IMR-90 (cell line): ENCODE measurements around the gene FLYWCH1. TPM values are rescaled to one million over a fixed set of nuclear protein-coding genes. Genes with fewer than 3 reads are reported as not detected.

Experiments used
- ATAC-seq: fragments of 200-7000 bp; cut with Tn5 transposase; 2 replicates; pipeline ENCODE4 v1.9.1; 2020; ENCODE audit warnings: low read depth, mild to moderate bottlenecking, moderate library complexity
- BruUV-seq: library from RNA; stranded (reverse); fragments of 400-500 nt; replicated peaks from 2 replicates; lab custom pipeline; 2021; lab: Mats Ljungman, UMichigan
- CTCF ChIA-PET: fragments of 300-600 bp; formaldehyde crosslinking; extraction: SDS; loops from one replicate; lab custom pipeline; 2021; ENCODE audit warnings: antibody characterized with exemption; lab: Yijun Ruan, JAX
- POLR2A ChIA-PET: fragments of 300-600 bp; sonication (Branson Sonifier 250); formaldehyde crosslinking; loops from one replicate; lab custom pipeline; 2022; ENCODE audit warnings: antibody characterized with exemption; ENCODE audit not compliant: unreplicated experiment; lab: Charles Lee
- DNase-seq: peaks from one replicate; pipeline ENCODE4 v3.0.0; 2013
- H2AFZ ChIP-seq: replicated peaks from 2 replicates; pipeline ENCODE3; 2013; ENCODE audit warnings: low read length, mild to moderate bottlenecking; ENCODE audit not compliant: poor library complexity
- H2AK5ac ChIP-seq: 2 replicates; pipeline ENCODE4 v1.6.1; 2013; ENCODE audit warnings: low read depth, low read length, inconsistent platforms
- H2AK9ac ChIP-seq: replicated peaks from 2 replicates; pipeline ENCODE3; 2013; ENCODE audit warnings: mild to moderate bottlenecking, low read depth, low read length, moderate library complexity; ENCODE audit not compliant: poor library complexity
- H2BK120ac ChIP-seq: 2 replicates; pipeline ENCODE4 v1.6.1; 2013; ENCODE audit warnings: low read depth, low read length, inconsistent platforms
- H2BK15ac ChIP-seq: 3 replicates; pipeline ENCODE4 v1.6.1; 2013; ENCODE audit warnings: low read depth, low read length, inconsistent platforms
- H2BK20ac ChIP-seq: 2 replicates; pipeline ENCODE4 v1.6.1; 2013; ENCODE audit warnings: low read depth, mild to moderate bottlenecking, inconsistent platforms, low read length, moderate library complexity
- H2BK5ac ChIP-seq: 2 replicates; pipeline ENCODE4 v1.6.1; 2013; ENCODE audit warnings: mild to moderate bottlenecking, low read depth, low read length, inconsistent platforms; ENCODE audit not compliant: poor library complexity, severe bottlenecking
- H3K14ac ChIP-seq: replicated peaks from 2 replicates; pipeline ENCODE4 v1.6.1; 2013; ENCODE audit warnings: low read depth, low read length, inconsistent platforms
- H3K18ac ChIP-seq: 2 replicates; pipeline ENCODE4 v1.6.1; 2013; ENCODE audit warnings: low read depth, low read length, control low read depth
- H3K23ac ChIP-seq: 2 replicates; pipeline ENCODE4 v1.6.1; 2013; ENCODE audit warnings: low read depth, low read length, inconsistent platforms
- H3K27ac ChIP-seq: 2 replicates; pipeline ENCODE4 v1.5.1; 2013; ENCODE audit warnings: mild to moderate bottlenecking, control low read depth, low read length; ENCODE audit not compliant: insufficient read depth
- H3K27me3 ChIP-seq: 2 replicates; pipeline ENCODE4 v1.6.1; 2013; ENCODE audit warnings: low read length; ENCODE audit not compliant: control insufficient read depth, insufficient read depth
- H3K36me3 ChIP-seq: 2 replicates; pipeline ENCODE4 v1.6.1; 2013; ENCODE audit warnings: low read length, mixed read lengths; ENCODE audit not compliant: control insufficient read depth, insufficient read depth
- H3K4ac ChIP-seq: 2 replicates; pipeline ENCODE4 v1.6.1; 2013; ENCODE audit warnings: low read depth, low read length, inconsistent platforms
- H3K4me1 ChIP-seq: 2 replicates; pipeline ENCODE4 v1.6.1; 2013; ENCODE audit warnings: low read length, mixed read lengths; ENCODE audit not compliant: control insufficient read depth, insufficient read depth
- H3K4me2 ChIP-seq: 2 replicates; pipeline ENCODE4 v1.6.1; 2013; ENCODE audit warnings: low read depth, mild to moderate bottlenecking, control low read depth, low read length, moderate library complexity
- H3K4me3 ChIP-seq: 2 replicates; pipeline ENCODE4 v1.5.1; 2013; ENCODE audit warnings: low read depth, mild to moderate bottlenecking, control low read depth, low read length, moderate library complexity; ENCODE audit not compliant: insufficient read depth
- H3K56ac ChIP-seq: 2 replicates; pipeline ENCODE4 v1.6.1; 2013; ENCODE audit warnings: low read length, inconsistent platforms; ENCODE audit not compliant: insufficient read depth; ENCODE audit errors: extremely low read depth
- H3K79me1 ChIP-seq, 2 experiments: 2 replicates each; pipeline ENCODE4 v1.6.1; 2013; ENCODE audit warnings: low read length in 2 of 2, inconsistent platforms in 1 of 2, low read depth in 1 of 2
- H3K9ac ChIP-seq: 2 replicates; pipeline ENCODE4 v1.6.1; 2013; ENCODE audit warnings: low read depth, low read length, control low read depth
- H3K9me1 ChIP-seq: 2 replicates; pipeline ENCODE4 v1.6.1; 2013; ENCODE audit warnings: low read length, inconsistent platforms; ENCODE audit not compliant: insufficient read depth
- H3K9me3 ChIP-seq: 2 replicates; pipeline ENCODE4 v1.6.1; 2013; ENCODE audit warnings: low read length; ENCODE audit not compliant: control insufficient read depth, insufficient read depth
- H4K20me1 ChIP-seq: 2 replicates; pipeline ENCODE4 v1.6.1; 2013; ENCODE audit warnings: low read length, inconsistent platforms; ENCODE audit not compliant: insufficient read depth
- H4K5ac ChIP-seq: 2 replicates; pipeline ENCODE4 v1.6.1; 2013; ENCODE audit warnings: mild to moderate bottlenecking, low read depth, low read length, control low read depth
- H4K8ac ChIP-seq, 2 experiments: 2 replicates each; pipeline ENCODE4 v1.6.1; 2013; ENCODE audit warnings: low read depth in 2 of 2, low read length in 2 of 2, control low read depth in 1 of 2, inconsistent platforms in 1 of 2
- H4K91ac ChIP-seq: 2 replicates; pipeline ENCODE4 v1.6.1; 2013; ENCODE audit warnings: low read depth, low read length, inconsistent platforms; ENCODE audit not compliant: insufficient read depth
- BHLHE40 ChIP-seq: fragments of 150-350 bp; IDR thresholded peaks from 2 replicates; pipeline ENCODE4 v1.6.1; 2016; ENCODE audit warnings: mild to moderate bottlenecking, low read depth, low read length
- CEBPB ChIP-seq: IDR thresholded peaks from 2 replicates; pipeline ENCODE4 v1.6.1; 2012; ENCODE audit warnings: low read depth, low read length, improper control_type of control experiment
- CHD1 ChIP-seq: IDR thresholded peaks from 2 replicates; pipeline ENCODE4 v1.6.1; 2012; ENCODE audit warnings: low read depth, low read length, improper control_type of control experiment
- FOS ChIP-seq: fragments of 150-350 bp; IDR thresholded peaks from 2 replicates; pipeline ENCODE4 v1.6.1; 2016; ENCODE audit warnings: low read depth, low read length
- MAFK ChIP-seq: IDR thresholded peaks from 2 replicates; pipeline ENCODE4 v1.6.1; 2012; ENCODE audit warnings: low read depth, low read length, improper control_type of control experiment
- MAZ ChIP-seq: IDR thresholded peaks from 2 replicates; pipeline ENCODE4 v1.6.1; 2012; ENCODE audit warnings: low read depth, mild to moderate bottlenecking, low read length, improper control_type of control experiment, moderate library complexity, borderline replicate concordance
- MXI1 ChIP-seq: IDR thresholded peaks from 2 replicates; pipeline ENCODE4 v1.6.1; 2012; ENCODE audit warnings: low read depth, mild to moderate bottlenecking, low read length, moderate library complexity, borderline replicate concordance
- NFE2L2 ChIP-seq: fragments of 150-350 bp; IDR thresholded peaks from 2 replicates; pipeline ENCODE4 v1.6.1; 2016; ENCODE audit warnings: low read depth, mild to moderate bottlenecking, low read length
- POLR2A ChIP-seq: IDR thresholded peaks from 2 replicates; pipeline ENCODE4 v1.6.1; 2012; ENCODE audit warnings: mild to moderate bottlenecking, low read depth, low read length
- RAD21 ChIP-seq: IDR thresholded peaks from 2 replicates; pipeline ENCODE4 v1.6.1; 2012; ENCODE audit warnings: low read length, improper control_type of control experiment
- RCOR1 ChIP-seq: IDR thresholded peaks from 2 replicates; pipeline ENCODE4 v1.6.1; 2012; ENCODE audit warnings: mild to moderate bottlenecking, low read length, improper control_type of control experiment; ENCODE audit not compliant: insufficient replicate concordance
- RFX5 ChIP-seq: IDR thresholded peaks from 2 replicates; pipeline ENCODE4 v1.8.0; 2012; ENCODE audit warnings: low read depth, mild to moderate bottlenecking, low read length, moderate library complexity
- SMC3 ChIP-seq: fragments of 150-350 bp; IDR thresholded peaks from 2 replicates; pipeline ENCODE4 v1.6.1; 2016; ENCODE audit warnings: low read depth, mild to moderate bottlenecking, antibody characterized with exemption, low read length, moderate library complexity
- WGBS, 2 experiments: methylation state at CpG; one replicate each; pipeline versions ENCODE4 v1.1.5 to v1.1.7; 2013; ENCODE audit warnings: missing lambda C conversion rate in 2 of 2; ENCODE audit not compliant: insufficient read length in 1 of 2; ENCODE audit errors: extremely low coverage in 2 of 2; 5-methylcytosine and 5-hydroxymethylcytosine counted together
- dilution Hi-C: fragments of 300-500 bp; cut with HindIII; formaldehyde crosslinking; loops from one replicate; pipeline ENCODE4 v1.14.3; 2018; ENCODE audit warnings: low sequenced_read_pairs; ENCODE audit not compliant: unreplicated experiment
- in situ Hi-C: fragments of 300-500 bp; cut with MboI; formaldehyde crosslinking; loops from 3 replicates; pipeline ENCODE4 v1.14.3; 2019; ENCODE audit warnings: low sequenced_read_pairs, inconsistent platforms, mixed read lengths
- intact Hi-C: fragments of 100-400 bp; cut with micrococcal nuclease; formaldehyde crosslinking; loops from 2 replicates; pipeline ENCODE4 v1.10.0; 2022
- polyA plus RNA-seq, 3 experiments: library from polyadenylated mRNA; depleted of rRNA; stranded (reverse); fragments of >200 nt; gene quantifications; 2 replicates each; pipeline ENCODE4 v1.2.3, GENCODE V29; 2012; ENCODE audit warnings: low replicate concordance in 1 of 3
- total RNA-seq: library from RNA; depleted of rRNA; stranded (reverse); fragments of >200 nt; gene quantifications from 2 replicates; pipeline ENCODE4 v1.2.3, GENCODE V29; 2012
- TF ChIP-seq, protein P1 (sequence below): fragments of 150-350 bp; IDR thresholded peaks from 2 replicates; pipeline ENCODE4 v1.6.1; 2016; ENCODE audit warnings: low read depth, mild to moderate bottlenecking, low read length, moderate library complexity, borderline replicate concordance
- TF ChIP-seq, protein P2 (sequence below): conservative IDR thresholded peaks from 2 replicates; pipeline ENCODE4 v1.5.1; 2012; ENCODE audit warnings: mild to moderate bottlenecking, low read depth, low read length, improper control_type of control experiment
- TF ChIP-seq, protein P3 (sequence below): fragments of 150-350 bp; IDR thresholded peaks from 2 replicates; pipeline ENCODE4 v1.6.1; 2017; ENCODE audit warnings: mild to moderate bottlenecking, antibody characterized with exemption, low read length, low read depth

The FLYWCH1 gene
- total and polyA plus RNA-seq, 2 of the 4 experiments (the other 2 are of a cell fraction) = 14.3 to 25.2 TPM

DNA sequence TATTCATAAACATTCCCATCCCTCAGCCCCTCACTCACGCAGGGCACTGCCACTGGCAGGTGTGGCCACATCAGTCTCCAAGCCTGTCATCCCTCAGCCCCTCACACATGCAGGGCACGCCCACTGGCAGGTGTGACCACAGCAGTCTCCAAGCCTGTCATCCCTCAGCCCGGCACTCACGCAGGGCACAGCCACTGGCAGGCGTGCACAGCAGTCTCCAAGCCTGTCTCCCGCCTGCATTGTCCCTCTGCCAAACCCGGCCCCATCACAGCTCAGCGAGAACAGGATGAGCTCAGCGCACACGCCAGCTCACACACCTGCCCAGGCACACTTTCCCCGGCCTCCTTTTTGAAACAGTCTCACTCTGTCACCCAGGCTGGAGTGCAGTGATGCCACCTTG, 40.9 kb downstream of the FLYWCH1 start:
- Histone ChIP-seq H2AFZ (no peak overlapping the region), H3K56ac (no peak overlapping the region), H3K27me3 (peaks cover 37% of the 10 kb centered on the region), H3K4me1 (no peaks in the 10 kb centered on the region), H3K79me1 (no peaks in the 10 kb centered on the region), H4K8ac (no peak overlapping the region), H3K9me1 (0 out of 2 replicates have a peak, but pooled peaks cover 3% of the 10 kb centered on the region), H3K14ac (no peak overlapping the region), H3K9me3 (no peaks in the 10 kb centered on the region), H3K18ac (no peak overlapping the region), H3K4ac (no peak overlapping the region), H2AK5ac (no peak overlapping the region), H4K91ac (no peak overlapping the region), H3K4me2 (no peak overlapping the region), H2BK5ac (no peak overlapping the region), H4K5ac (no peak overlapping the region), H2BK120ac (no peak overlapping the region), H3K4me3 (no peak overlapping the region), H3K27ac (no peak overlapping the region), H3K9ac (no peak overlapping the region), H2BK20ac (no peak overlapping the region), H3K36me3 (peaks cover 16% of the 10 kb centered on the region), H3K23ac (no peak overlapping the region), H2BK15ac (no peak overlapping the region), H4K20me1 (0 out of 2 replicates have a peak, but pooled peaks cover 8% of the 10 kb centered on the region), H2AK9ac (no peak overlapping the region)
- WGBS, 2 experiments = 40% methylated on average over 8 of the region's 11 CpGs; no CpG with 5 or more reads in 1 of the 2 experiments
- dilution Hi-C loops = no loop called here
- intact Hi-C loops = no loop called here
- no TSS peak for BruUV-seq
- in situ Hi-C loops = no loop called here
- ChIA-PET POLR2A (no interaction called here), CTCF (no interaction called here)
- ATAC-seq = no peak
- no peak for DNase-seq
- no peak for TF ChIP-seq RAD21
- no peak for TF ChIP-seq POLR2A
- TF ChIP-seq CEBPB = no peak
- TF ChIP-seq, protein P1, sequence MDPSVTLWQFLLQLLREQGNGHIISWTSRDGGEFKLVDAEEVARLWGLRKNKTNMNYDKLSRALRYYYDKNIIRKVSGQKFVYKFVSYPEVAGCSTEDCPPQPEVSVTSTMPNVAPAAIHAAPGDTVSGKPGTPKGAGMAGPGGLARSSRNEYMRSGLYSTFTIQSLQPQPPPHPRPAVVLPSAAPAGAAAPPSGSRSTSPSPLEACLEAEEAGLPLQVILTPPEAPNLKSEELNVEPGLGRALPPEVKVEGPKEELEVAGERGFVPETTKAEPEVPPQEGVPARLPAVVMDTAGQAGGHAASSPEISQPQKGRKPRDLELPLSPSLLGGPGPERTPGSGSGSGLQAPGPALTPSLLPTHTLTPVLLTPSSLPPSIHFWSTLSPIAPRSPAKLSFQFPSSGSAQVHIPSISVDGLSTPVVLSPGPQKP = no peak
- TF ChIP-seq NFE2L2 = no peak
- TF ChIP-seq MAFK = no peak
- TF ChIP-seq MAZ = no peak
- TF ChIP-seq FOS = no peak
- TF ChIP-seq SMC3 = no peak
- TF ChIP-seq CHD1 = no peak
- TF ChIP-seq BHLHE40 = no peak
- no peak for TF ChIP-seq RCOR1
- TF ChIP-seq RFX5 = no peak
- TF ChIP-seq MXI1 = no peak
- TF ChIP-seq, protein P2, sequence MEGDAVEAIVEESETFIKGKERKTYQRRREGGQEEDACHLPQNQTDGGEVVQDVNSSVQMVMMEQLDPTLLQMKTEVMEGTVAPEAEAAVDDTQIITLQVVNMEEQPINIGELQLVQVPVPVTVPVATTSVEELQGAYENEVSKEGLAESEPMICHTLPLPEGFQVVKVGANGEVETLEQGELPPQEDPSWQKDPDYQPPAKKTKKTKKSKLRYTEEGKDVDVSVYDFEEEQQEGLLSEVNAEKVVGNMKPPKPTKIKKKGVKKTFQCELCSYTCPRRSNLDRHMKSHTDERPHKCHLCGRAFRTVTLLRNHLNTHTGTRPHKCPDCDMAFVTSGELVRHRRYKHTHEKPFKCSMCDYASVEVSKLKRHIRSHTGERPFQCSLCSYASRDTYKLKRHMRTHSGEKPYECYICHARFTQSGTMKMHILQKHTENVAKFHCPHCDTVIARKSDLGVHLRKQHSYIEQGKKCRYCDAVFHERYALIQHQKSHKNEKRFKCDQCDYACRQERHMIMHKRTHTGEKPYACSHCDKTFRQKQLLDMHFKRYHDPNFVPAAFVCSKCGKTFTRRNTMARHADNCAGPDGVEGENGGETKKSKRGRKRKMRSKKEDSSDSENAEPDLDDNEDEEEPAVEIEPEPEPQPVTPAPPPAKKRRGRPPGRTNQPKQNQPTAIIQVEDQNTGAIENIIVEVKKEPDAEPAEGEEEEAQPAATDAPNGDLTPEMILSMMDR = no peak
- TF ChIP-seq, protein P3, sequence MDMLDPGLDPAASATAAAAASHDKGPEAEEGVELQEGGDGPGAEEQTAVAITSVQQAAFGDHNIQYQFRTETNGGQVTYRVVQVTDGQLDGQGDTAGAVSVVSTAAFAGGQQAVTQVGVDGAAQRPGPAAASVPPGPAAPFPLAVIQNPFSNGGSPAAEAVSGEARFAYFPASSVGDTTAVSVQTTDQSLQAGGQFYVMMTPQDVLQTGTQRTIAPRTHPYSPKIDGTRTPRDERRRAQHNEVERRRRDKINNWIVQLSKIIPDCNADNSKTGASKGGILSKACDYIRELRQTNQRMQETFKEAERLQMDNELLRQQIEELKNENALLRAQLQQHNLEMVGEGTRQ = no peak
